ENCODE measurements around the gene WNT7B. TPM values are rescaled to one million over a fixed set of nuclear protein-coding genes. Genes with fewer than 3 reads are reported as not detected.

Gene WNT7B
- polyA plus RNA-seq, 3 donors from 2014 or later: not detected

GRCh38 chr22:45996241-45997076 lies 19.5 kb upstream of the WNT7B start:
- H3K9me3 Mint-ChIP-seq: peaks cover 0 to 7% (median 2%) of the 10 kb centered on the region in 6 donors
- no peaks in the 10 kb centered on the region for H3K36me3 Mint-ChIP-seq
- peaks cover 24 to 31% of the 10 kb centered on the region in 2 donors for H3K4me1 Mint-ChIP-seq
- no peak overlapping the region for H3K4me3 Mint-ChIP-seq
- no peak for DNase-seq
- H3K27me3 Mint-ChIP-seq (ENCODE audit: low read depth in 3 of 3): peaks cover 20 to 24% (median 20%) of the 10 kb centered on the region in 3 donors
- no peak overlapping the region for H3K27ac Mint-ChIP-seq

DNA sequence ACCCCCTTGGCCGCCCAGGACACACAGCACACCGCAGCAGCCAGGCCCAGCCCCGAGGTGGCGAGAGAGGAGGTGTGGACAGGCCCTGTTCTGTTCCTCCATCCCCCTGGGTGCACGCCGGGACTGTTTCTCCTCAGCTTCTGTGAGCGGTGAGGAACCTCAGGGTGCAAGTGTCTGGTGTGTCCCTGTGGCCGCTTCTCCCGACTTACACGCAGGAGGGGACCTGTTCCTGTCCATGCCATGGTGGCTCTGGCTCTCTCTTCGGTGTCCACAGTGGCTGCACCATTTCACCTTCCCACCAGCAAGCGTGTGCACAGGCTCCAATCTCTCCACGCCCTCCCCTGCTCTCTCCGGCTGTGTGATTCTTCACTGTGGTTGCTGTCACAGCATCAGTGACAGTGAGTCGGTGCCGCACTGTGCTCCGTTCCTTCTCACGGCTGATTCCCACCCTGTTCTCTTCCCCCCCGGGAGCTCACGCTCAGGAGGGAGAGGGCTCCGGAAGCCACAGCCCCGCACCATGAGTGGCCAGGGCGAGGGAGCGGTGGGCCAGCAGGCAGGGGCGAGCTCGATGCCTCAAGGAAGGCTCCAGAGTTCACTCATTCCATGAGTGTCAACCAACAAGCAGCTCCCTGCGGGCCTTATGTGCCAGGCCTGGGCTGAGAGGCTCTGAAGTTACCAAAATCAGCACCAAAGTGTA lies 18.6 kb upstream of the WNT7B start:
- H3K27ac Mint-ChIP-seq: no peak overlapping the region
- H3K27me3 Mint-ChIP-seq (ENCODE audit: low read depth in 3 of 3): peaks cover 20 to 24% (median 20%) of the 10 kb centered on the region in 3 donors

GRCh38 chr22:45994491-45995404 lies 17.8 kb upstream of the WNT7B start:
- H3K9me3 Mint-ChIP-seq: peaks cover 0 to 7% (median 2%) of the 10 kb centered on the region in 6 donors
- no peak overlapping the region for H3K4me3 Mint-ChIP-seq
- H3K4me1 Mint-ChIP-seq: peaks cover 24 to 31% of the 10 kb centered on the region in 2 donors
- DNase-seq: peak; percentile 71 to 74 (median 74)
- H3K36me3 Mint-ChIP-seq: no peaks in the 10 kb centered on the region
- H3K27me3 Mint-ChIP-seq (ENCODE audit: low read depth in 3 of 3): peaks cover 20 to 24% (median 20%) of the 10 kb centered on the region in 3 donors
- peak overlapping the region; percentile 87 to 96 (median 94) for H3K27ac Mint-ChIP-seq

More for the DNA sequence above, 18.6 kb upstream of the WNT7B start:
- Mint-ChIP-seq H3K36me3 (no peaks in the 10 kb centered on the region), H3K4me3 (peak overlapping the region in 1 of 5 donors; percentile 21), H3K4me1 (peaks cover 24 to 31% of the 10 kb centered on the region in 2 donors), H3K9me3 (peaks cover 0 to 7% (median 2%) of the 10 kb centered on the region in 6 donors)
- DNase-seq: no peak

DNA sequence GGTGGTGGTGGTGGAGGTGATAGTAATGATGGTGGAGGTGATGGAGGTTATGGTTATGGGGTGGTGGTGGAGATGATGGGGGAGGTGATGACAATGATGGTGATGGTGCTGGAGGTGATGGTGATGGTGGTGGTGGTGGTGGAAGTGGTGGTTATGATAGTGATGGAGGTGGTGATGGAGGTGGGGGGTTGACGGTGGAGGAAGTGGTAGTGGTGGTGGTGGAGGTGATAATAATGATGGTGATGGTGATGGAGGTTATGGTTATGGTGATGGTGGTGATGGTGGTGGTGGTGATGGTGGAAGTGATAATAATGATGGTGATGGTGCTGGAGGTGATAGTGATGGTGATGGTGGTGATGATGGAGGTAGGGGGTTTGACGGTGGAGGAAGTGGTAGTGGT lies 16.9 kb upstream of the WNT7B start:
- Mint-ChIP-seq H3K9me3 (peaks cover 0 to 7% (median 2%) of the 10 kb centered on the region in 6 donors), H3K4me3 (peak overlapping the region in 3 of 5 donors; percentile 20 to 59 (median 47)), H3K36me3 (no peaks in the 10 kb centered on the region), H3K27ac (peak overlapping the region; percentile 87 to 96 (median 94)), H3K4me1 (peaks cover 24 to 31% of the 10 kb centered on the region in 2 donors), H3K27me3 (ENCODE audit: low read depth in 3 of 3) (peaks cover 18 to 24% (median 20%) of the 10 kb centered on the region in 3 donors)
- peak; percentile 55 to 62 (median 59) for DNase-seq

DNA sequence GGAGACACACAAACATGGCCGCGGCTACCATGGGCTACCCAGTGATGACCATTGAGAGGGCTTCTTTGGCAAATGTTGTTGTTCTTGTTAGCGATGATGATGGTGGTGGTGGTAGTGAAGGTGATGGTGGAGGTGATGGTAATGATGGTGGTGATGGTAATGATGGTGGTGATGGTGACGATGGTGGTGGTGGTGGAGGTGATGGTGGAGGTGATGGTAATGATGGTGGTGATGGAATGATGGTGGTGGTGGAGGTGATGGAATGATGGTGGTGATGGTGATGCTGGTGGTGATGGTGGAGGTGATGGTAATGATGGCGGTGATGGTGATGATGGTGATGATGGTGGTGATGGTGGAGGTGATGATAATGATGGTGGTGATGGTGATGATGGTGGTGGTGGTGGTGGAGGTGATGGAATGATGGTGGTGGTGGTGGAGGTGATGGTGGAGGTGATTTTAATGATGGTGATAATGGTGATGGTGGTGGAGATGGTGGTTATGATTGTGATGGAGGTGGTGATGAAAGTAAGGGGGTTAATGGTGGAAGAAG lies 16.3 kb upstream of the WNT7B start:
- no peaks in the 10 kb centered on the region for H3K36me3 Mint-ChIP-seq
- DNase-seq: no peak
- peaks cover 20 to 24% (median 20%) of the 10 kb centered on the region in 3 donors for H3K27me3 Mint-ChIP-seq (ENCODE audit: low read depth in 3 of 3)
- H3K9me3 Mint-ChIP-seq: peaks cover 0 to 7% (median 2%) of the 10 kb centered on the region in 6 donors
- peaks cover 24 to 29% of the 10 kb centered on the region in 2 donors for H3K4me1 Mint-ChIP-seq
- H3K4me3 Mint-ChIP-seq: peak overlapping the region in 1 of 5 donors; percentile 47
- peak overlapping the region; percentile 85 to 96 (median 94) for H3K27ac Mint-ChIP-seq

DNA sequence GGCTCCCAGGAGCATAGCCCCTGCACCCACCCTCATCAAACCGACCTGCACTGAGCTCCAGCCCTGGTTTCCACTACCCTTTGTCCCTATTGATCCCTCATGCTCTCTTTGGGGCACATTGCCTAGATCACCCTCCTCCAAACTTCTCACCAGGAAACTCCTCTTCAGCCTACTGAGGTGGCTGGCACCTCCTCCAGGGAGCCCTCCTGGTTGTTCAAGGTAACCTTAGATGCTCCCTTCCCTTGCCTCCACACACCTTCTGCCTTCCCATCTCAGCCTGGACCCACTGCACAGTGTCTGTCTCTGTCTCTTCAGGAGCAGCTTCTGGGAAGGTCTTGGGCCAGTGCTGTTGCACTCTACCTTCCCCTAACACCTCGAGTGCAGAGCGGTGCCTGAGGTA lies 15.8 kb upstream of the WNT7B start:
- H3K4me3 Mint-ChIP-seq: no peak overlapping the region
- no peak for DNase-seq
- peaks cover 0 to 7% (median 2%) of the 10 kb centered on the region in 6 donors for H3K9me3 Mint-ChIP-seq
- no peaks in the 10 kb centered on the region for H3K36me3 Mint-ChIP-seq
- H3K27ac Mint-ChIP-seq: peak overlapping the region in 5 of 6 donors; percentile 85 to 96 (median 95)
- H3K27me3 Mint-ChIP-seq (ENCODE audit: low read depth in 3 of 3): peaks cover 20 to 24% (median 20%) of the 10 kb centered on the region in 3 donors
- H3K4me1 Mint-ChIP-seq: peaks cover 24 to 27% of the 10 kb centered on the region in 2 donors

DNA sequence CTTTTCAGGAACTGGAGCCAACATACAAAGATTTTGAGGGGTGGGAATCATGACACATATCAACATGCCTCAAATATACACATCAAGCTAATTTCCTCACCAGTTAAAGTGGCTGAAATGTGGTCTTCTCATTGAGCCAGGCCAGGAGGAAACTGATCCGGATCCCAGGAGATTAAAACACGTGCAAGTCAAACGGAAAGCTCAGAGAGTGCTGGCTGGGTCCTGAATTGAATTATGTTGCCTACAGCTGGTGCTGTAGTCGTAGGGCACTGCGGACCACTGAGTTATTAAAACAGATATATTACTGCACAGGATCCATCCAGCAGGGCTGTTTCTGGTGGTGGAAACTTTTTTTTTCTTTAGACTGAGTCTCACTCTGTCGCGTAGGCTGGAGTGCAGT lies 14.1 kb upstream of the WNT7B start:
- no peak for DNase-seq
- Mint-ChIP-seq H3K4me1 (peaks cover 23 to 24% of the 10 kb centered on the region in 2 donors), H3K9me3 (peaks cover 0 to 7% (median 3%) of the 10 kb centered on the region in 6 donors), H3K27ac (no peak overlapping the region), H3K36me3 (no peaks in the 10 kb centered on the region), H3K4me3 (no peak overlapping the region), H3K27me3 (ENCODE audit: low read depth in 3 of 3) (peaks cover 20 to 24% (median 20%) of the 10 kb centered on the region in 3 donors)

DNA sequence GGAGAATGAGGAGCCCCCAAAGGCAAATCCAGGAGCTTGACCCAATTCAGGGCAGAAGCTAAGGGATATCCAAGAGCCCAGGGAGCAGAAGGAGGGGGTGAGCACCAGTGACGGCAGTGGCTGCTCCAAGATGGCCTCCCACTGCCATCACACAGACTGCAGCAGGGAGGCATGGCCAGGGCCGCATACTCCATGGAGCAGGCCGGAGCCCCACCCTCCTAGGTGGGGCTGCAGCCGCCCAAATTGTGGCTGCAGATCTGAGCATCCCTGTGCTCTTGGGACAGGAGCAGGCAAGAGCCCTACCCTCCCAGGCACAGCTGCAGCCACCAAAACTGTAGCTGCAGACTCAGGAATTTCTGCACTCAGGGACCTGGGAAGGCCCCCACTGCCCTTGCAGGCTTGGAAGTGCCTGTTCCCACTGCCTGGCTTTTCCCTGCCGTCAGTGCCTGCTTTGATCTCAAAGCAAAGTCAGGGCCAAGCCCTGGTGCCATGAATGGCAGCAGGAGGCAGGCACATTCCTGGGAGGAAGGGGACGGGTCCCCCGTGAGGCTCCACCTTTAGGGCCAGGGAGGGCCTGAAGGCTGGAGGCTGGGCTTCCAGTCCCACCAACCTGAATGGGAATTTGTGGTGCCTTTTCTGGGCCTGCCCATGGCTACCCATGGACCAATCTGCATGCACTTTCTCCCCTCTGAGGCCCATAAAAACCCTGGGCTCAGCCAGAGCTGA lies 10.3 kb upstream of the WNT7B start:
- Mint-ChIP-seq H3K4me3 (no peak overlapping the region), H3K4me1 (no peaks in the 10 kb centered on the region), H3K36me3 (no peaks in the 10 kb centered on the region), H3K27ac (no peak overlapping the region), H3K27me3 (ENCODE audit: low read depth in 3 of 3) (peaks cover 0 to 6% (median 2%) of the 10 kb centered on the region in 3 donors), H3K9me3 (peaks cover 0 to 2% (median 0%) of the 10 kb centered on the region in 6 donors)
- DNase-seq: no peak

DNA sequence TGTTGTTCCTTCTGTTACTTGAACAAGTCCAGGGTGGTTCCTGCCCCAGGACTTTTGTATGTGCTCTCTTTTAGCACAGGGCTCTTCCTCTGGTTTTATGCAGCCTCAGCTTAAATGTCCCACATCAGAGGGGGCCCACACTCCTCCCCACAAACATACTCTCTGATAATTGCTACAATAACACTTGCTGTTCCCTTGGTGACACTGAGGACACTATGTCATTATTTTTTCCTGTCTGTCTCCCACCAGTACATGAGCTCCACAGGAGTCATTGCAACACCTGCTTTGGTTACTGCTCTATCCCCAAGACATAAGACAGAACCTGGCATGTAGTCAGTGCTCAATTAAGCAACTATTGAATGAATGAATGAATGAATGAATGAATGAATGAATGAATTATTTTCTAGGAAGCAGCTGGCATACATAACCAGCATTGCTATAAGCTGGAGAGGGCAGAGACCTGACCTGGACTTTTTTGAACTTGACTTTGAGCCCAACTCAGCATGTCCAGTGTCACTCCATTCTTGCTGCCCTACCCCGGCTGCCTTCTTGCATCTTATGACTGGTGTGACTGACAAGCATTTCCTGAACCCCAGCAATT lies 7.5 kb upstream of the WNT7B start:
- Mint-ChIP-seq H3K4me1 (no peaks in the 10 kb centered on the region), H3K27ac (no peak overlapping the region)

DNA sequence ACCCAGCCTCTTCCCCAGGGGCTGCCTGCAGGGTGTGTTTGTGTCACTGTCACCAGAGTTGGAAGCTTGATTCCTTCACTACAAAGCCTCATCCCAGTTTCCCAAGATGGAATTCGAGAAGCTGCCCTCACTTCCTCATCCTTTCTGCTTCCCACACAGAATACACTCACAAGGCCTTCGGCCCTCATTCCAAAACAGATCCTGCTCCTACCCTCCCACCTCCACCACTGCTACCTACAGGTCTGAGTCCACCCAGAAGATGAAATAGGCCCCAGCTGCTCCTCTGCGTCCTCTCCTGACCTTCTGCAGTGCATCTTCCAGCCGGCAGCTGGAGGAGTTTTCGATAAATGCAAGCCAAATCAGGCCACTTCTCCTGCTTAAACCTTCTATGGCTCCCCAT lies 6.8 kb upstream of the WNT7B start:
- H3K4me1 Mint-ChIP-seq: no peaks in the 10 kb centered on the region
- H3K27ac Mint-ChIP-seq: no peak overlapping the region
- no peak overlapping the region for H3K4me3 Mint-ChIP-seq
- H3K27me3 Mint-ChIP-seq (ENCODE audit: low read depth in 3 of 3): peaks cover 0 to 2% (median 2%) of the 10 kb centered on the region in 3 donors
- H3K9me3 Mint-ChIP-seq: peaks cover 0 to 2% (median 0%) of the 10 kb centered on the region in 6 donors
- H3K36me3 Mint-ChIP-seq: no peaks in the 10 kb centered on the region
- no peak for DNase-seq

More for the DNA sequence above, 7.5 kb upstream of the WNT7B start:
- no peaks in the 10 kb centered on the region for H3K36me3 Mint-ChIP-seq
- peaks cover 0 to 2% (median 2%) of the 10 kb centered on the region in 3 donors for H3K27me3 Mint-ChIP-seq (ENCODE audit: low read depth in 3 of 3)
- no peak overlapping the region for H3K4me3 Mint-ChIP-seq
- no peak for DNase-seq
- peaks cover 0 to 2% (median 0%) of the 10 kb centered on the region in 6 donors for H3K9me3 Mint-ChIP-seq

DNA sequence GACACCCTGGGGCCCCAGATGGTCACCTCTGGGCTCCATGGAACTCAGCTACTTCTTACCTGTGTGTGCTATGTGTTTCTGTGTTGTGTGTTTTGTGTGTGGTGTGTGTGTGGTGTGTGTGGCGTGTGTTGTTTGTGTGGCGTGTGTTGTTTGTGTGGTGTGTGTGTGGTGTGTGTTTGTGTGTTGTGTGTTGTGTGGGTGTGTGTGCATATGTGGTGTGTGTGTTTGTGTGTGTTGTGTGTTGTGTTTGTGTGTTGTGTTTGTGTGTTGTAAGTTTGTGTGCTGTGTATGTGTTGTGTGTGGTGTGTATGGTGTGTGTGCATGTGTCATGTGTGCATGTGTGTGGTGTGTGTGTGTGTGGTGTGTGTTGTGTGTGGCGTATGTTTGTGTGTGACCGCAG lies 3.8 kb upstream of the WNT7B start:
- Mint-ChIP-seq H3K4me1 (peaks cover 0 to 3% of the 10 kb centered on the region in 2 donors), H3K27ac (no peak overlapping the region), H3K27me3 (ENCODE audit: low read depth in 3 of 3) (peaks cover 0 to 10% (median 5%) of the 10 kb centered on the region in 3 donors), H3K4me3 (no peak overlapping the region), H3K9me3 (no peaks in the 10 kb centered on the region), H3K36me3 (no peaks in the 10 kb centered on the region)
- DNase-seq: no peak

DNA sequence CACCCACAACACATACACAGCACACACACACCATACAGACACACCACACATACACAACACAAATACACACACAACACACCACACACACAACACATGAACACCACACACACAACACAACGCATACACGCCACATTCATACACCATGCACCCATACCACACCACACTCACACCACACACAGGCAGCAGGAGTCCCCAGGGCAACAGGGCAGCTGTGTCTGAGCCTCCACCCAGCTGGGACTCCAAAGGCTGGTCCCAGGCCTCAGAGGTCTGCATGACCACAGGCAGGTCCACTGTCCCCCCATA lies 3.3 kb upstream of the WNT7B start:
- Mint-ChIP-seq H3K9me3 (no peaks in the 10 kb centered on the region), H3K27me3 (ENCODE audit: low read depth in 3 of 3) (peaks cover 0 to 11% (median 7%) of the 10 kb centered on the region in 3 donors), H3K4me3 (no peak overlapping the region), H3K36me3 (no peaks in the 10 kb centered on the region), H3K27ac (no peak overlapping the region), H3K4me1 (peaks cover 0 to 3% of the 10 kb centered on the region in 2 donors)
- no peak for DNase-seq
